Activated CD4-positive, alpha-beta T cell treated with anti-CD3 and anti-CD28 coated beads, Interleukin-2, Interleukin-6, amounts not matched to agents 100 ng/mL and 50 ng/mL, durations not matched to agents 16 hours and 8 hours (primary cell): ENCODE measurements around the gene DEK.
"Not testable (repeated sequence)": the region's sequence is repeated elsewhere in the genome, so short reads cannot be mapped to it uniquely, and the experiment has no call there.

Source experiments
- DNase-seq: peaks from one replicate; pipeline ENCODE4 v3.0.0-alpha.2; 2020

DEK gene

DNA sequence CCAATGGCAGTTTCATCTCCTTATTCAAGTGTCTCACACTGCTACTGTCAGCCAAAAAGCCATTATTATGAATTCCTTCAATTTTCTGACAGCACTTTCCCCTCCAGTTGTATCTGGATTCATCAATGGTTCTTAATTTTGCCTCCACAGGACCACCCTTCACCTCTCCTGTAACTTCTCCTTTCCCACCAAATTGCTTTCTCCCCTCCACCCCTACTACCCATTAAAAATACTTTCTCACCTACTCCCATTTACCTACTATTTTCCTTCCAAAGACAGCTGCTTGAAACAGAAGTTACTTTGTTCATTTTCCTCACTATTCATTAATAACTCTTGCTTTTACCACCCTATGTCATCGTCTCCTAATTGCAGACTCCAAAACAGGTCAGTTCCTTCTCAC lies 29.8 kb downstream of the DEK start:
- no peak for DNase-seq

DNA sequence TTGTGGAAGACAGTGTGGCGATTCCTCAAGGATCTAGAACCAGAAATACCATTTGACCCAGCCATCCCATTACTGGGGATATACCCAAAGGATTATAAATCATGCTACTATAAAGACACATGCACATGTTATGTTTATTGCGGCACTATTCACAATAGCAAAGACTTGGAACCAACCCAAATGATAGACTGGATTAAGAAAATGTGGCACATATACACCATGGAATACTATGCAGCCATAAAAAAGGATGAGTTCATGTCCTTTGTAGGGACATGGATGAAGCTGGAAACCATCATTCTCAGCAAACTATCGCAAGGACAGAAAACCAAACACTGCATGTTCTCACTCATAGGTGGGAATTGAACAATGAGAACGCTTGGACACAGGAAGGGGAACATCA lies 30.6 kb downstream of the DEK start:
- DNase-seq, result not testable (repeated sequence)

DNA sequence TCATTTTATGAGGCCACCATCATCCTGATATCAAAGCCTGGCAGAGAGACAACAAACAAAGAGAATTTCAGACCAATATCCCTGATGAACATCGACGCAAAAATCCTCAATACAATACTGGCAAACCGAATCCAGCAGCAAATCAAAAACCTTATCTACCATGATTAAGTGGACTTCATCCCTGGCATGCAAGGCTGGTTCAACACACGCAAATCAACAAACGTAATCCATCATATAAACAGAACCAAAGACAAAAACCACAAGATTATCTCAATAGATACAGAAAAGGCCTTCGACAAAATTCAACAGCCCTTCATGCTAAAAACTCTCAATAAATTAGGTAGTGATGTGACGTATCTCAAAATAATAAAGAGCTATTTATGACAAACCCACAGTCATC lies 32.5 kb downstream of the DEK start:
- DNase-seq, result not testable (repeated sequence)

DNA sequence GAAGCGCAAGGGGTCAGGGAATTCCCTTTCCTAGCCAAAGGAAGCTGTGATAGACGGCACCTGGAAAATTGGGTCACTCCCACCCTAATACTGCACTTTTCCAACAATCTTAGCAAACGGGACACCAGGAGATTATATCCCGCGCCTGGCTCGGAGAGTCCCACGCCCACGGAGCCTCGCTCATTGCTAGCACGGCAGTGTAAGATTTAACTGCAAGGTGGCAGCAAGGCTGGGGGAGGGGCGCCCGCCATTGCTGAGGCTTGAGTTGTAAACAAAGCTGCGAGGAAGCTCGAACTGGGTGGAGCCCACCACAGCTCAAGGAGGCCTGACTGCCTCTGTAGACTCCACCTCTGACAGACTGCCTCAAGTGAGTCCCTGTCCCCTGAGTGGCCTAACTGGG lies 35.7 kb downstream of the DEK start:
- not testable (repeated sequence) for DNase-seq

DNA sequence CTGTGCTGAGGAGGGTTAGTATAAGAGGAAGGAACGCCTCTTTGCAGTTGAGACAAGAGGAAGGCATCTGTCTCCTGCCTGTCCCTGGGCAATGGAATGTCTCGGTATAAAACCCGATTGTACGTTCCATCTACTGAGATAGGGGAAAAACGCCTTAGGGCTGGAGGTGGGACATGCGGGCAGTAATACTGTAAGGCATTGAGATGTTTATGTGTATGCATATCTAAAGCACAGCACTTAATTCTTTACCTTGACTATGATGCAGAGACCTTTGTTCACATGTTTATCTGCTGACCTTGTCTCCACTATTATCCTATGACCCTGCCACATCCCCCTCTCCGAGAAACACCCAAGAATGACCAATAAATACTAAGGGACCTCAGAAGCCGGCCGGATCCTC lies 37.2 kb downstream of the DEK start:
- not testable (repeated sequence) for DNase-seq

DNA sequence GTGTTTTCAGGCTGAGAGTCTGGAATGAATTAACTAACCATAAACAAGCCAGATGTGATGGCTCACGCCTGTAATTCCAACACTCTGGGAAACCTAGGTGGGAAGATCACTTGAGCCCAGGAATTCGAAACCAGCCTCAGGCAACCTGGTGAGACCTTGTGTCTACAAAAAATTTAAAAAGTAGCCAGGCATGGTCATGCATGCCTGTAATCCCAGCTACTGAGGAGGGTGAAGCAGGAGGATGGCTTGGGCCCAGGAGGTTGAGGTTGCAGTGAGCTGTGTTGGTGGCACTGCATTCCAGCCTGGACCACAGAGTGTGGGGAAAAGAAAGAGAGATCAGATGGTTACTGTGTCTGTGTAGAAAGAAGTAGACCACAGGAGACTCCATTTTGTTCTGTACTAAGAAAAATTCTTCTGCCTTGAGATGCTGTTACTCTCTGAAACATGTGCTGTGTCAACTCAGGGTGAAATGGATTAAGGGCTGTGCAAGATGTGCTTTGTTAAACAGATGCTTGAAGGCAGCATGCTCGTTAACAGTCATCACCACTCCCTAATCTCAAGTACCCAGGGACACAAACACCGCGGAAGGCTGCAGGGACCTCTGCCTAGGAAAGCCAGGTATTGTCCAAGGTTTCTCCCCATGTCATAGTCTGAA lies 37.8 kb downstream of the DEK start:
- DNase-seq, result not testable (repeated sequence)

DNA sequence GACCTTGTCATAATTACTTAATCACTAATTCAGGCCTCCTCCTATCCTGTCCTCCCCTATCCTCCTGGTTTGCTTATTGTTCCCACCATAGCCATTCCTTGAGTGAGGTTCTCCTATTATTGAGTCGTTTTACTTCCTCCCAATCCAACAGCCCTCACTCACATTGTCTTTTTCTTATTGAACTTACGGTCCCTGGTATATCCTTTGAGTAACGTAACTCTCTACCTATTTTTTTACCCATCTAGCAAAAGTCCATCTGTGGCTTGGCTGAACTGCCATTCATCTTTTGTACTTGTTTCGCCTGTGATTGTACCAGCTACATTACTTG lies 43.1 kb downstream of the DEK start:
- DNase-seq, result no peak

DNA sequence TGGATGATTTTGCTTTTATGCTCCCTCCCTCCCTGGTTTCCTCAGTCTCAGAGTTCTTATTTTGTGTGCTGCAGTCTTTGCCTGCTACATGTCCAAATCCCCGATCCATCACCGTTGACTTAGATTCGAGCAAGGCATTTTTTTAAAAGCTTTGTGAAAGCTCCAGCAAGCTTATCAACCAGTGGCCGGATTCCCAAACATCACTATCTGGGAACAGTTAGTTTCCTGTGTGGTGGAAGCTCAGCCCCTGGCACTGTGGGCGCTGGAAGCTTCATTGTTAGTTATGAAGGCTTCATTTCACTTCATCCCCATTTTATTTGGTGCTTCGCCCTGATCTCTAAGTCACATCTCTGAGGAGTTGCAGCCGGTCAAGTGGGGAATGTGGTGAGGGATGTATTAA lies 44.7 kb downstream of the DEK start:
- DNase-seq, result no peak

DNA sequence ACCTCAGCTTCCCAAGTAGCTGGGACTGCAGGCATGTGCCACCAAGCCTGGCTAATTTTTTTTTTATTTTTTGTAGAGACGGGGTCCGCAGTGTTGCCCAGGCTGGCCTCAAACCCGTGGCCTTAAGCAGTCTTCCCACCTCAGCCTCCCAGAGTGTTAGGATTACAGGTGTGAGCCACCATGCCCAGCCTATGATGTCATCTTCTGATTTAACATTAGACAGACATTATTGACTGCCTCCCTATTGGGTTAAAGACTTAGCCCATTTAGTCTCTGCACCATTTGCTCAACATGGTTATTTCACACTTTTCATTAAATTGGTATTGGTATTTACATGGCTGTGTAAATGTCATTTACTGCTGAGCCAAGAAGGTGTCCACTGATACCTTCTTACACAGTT lies 46.1 kb downstream of the DEK start:
- DNase-seq, result no peak

DNA sequence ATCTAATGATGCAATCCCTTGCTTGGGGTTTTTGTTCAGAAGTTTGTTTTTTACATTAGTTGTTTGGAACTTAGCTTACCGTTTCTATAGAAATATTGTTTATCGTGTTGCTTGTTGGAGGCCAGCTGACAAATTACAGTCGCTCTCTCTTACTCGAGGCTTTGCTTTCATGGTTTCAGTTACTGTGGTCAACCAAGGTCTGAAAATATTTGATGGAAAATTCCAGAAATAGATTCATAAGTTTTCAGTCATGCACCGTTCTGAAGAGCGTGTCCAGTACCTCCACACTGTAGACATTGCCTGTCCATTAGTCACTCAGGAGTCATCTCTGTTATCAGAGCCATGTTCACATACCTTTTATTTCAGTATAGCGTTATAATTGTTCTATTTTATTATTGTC lies 47.9 kb downstream of the DEK start:
- no peak for DNase-seq

DNA sequence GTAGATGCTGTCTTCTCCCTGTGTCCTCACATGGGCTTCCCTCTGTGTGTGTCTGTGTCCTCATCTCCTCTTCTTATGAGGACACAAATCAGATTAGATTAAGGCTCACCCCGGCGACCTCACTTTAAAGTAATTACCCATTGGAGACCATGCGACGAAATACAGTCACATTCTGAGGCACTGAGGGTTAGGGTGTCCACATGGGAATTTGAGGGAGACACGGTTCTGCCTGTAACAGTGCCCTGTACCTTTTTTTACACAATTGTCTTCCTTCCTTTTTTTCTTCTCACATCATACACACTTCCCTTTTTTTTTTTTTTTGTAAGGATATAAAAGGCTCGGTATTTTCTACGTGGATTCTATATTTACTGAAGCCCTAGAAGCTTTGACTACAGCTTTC lies 48.9 kb downstream of the DEK start:
- no peak for DNase-seq

DNA sequence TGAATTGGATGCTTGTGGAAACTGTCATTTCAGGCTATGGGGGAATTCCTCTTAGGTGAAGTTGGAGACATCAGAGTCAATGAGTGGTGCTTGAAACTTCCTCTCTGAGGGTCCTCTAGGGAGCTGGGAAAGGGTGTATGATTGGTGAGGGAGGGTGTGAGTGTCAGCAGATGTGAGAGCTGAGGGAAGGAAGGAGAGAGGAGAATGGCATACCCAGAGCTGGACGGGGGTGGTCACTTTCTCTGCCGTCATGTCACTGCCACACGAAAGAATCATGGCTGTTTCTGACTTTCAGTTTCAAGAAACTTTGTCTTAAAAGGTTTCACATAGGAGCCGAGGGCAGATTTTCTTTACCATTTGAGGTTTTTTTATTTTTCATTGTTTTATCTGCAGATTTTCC lies 50.3 kb downstream of the DEK start:
- no peak for DNase-seq

DNA sequence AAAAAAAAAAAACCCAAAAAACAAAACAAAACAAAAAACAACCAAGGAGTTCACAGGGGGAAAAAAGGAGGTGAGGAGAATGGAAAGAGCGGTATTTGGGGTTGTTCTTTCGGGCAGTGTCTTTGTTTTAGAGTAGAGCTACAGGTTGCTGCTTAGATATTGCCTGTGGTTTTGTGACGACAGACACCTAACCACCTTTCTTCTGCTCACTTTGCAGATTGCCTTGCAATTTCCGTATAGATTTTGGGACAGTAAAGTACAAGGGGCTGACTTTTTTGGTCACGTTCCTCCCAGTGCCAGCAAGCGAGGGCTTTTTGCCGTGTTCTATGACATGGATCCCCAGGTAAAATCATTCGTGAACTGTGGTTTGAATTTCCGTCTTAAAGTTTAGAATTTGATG lies 50.9 kb downstream of the DEK start:
- DNase-seq, result no peak

DNA sequence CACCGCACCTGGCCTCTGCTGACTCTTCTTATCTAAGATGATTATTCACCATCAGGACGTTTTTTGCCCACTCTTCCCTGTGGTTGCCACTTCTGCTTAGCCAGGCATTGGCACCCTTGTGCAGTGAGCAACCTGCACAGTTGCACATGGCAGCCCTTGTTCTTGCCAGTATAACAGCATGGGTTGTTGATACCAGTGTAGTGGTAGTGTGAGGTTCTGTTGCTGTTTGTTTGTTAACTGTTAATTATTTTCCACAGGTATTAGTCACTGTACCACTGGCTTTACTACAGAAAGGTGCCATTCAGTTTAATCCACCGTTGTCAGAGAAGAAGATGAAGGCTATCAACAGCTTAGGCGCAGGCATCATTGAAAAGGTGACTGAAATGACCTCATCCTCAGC lies 52.1 kb downstream of the DEK start:
- no peak for DNase-seq

DNA sequence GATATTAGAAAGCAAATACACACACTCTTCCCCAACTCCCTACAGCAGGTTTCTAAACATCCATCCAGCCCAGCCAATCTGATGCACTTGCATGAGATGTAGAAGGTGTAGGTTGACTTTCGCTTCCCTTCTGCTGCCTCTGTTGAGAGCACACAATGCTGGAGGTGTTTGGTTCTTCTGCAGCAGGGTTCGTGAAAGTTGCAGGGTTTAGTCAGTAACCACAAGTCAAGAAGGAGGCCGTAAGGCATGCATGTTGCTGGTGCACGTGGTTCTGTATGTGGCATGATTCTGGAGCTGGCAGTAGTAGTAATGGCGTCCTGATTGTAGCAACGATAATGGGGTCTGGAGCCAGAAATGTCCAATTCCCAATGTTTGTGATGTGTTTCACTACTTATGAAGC lies 53.0 kb downstream of the DEK start:
- DNase-seq, result peak; percentile 74

DNA sequence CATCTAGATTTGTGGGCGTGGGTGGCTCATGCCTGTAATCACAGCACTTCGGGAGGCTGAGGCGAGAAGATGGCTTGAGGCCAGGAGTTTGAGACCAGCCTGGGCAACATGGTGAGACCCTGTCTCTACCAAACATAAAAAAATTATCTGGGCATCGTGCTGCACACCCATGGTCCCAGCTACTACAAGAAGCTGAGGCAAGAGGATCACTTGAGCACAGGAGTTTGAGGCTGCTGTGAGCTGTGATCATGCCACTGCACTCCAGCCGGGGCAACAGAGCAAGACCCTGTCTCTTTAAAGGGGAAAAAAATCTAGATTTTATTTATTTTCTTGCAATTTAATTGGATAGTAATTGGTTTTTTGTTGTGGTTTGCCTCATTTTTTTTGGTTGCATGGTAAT lies 53.6 kb downstream of the DEK start:
- DNase-seq, result no peak

DNA sequence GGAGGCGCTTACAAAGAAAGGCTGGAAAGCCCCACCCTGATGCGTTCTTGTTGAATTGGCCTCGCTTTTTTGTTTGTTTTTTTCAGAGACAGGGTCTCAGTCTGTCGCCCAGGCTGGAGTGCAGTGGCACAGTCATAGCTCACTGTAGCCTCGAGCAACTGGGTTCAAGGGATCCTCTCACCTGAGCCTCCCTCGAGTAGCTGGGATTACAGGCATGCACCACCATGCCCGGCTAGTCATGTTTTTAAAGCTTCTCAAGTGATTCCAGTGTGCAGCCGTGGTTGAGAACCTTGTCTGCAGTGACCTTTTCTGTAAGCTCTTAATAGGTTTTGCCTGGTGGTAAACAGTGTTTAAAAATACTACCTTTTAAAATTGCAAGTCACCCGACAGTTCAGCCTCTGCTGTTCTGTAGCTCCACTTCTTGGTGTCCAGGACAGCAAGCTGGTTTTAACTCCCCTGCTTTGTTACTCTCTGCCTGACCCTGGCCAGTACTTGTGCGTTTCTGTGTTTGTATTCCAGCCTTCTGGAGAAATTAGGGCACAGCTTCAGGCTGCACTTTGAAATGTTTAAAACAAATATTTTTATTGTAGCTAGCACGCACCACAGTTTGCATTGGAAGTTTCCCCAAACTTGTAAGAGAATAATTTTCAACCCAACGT lies 54.7 kb downstream of the DEK start:
- no peak for DNase-seq

DNA sequence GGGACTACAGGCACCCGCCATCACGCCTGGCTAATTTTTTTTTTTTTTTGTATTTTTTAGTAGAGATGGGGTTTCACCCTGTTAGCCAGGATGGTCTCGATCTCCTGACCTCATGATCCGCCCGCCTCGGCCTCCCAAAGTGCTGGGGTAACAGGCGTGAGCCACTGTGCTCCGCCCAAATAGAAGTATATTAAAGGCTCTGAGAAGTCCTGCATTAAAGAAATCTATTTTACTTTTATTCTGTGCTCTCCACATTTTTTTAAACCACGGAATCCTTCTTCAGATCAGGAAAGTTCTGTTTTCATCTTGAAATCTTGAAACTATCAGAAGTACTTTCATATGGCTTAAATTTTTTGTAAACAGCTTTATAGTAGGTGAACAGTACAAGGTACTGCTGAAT lies 55.6 kb downstream of the DEK start:
- not testable (repeated sequence) for DNase-seq

DNA sequence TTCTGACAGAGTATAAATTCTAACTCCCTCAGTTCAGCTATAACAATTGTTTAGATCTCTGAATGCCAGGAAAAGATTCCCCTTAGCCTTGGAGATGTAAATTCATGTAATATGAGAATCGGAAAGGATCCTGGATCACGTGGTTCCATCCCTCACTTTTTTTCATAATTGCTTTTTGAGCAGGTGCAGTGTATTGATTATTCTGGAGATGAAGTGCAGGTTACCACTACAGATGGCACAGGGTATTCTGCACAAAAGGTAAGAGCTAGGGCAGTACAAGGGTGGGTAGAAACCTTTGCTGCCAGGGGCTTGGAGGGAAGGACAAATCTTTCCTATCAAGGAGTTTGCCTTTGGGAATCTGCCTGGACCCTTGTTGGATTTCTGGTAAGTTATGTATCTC lies 56.4 kb downstream of the DEK start:
- DNase-seq, result no peak

DNA sequence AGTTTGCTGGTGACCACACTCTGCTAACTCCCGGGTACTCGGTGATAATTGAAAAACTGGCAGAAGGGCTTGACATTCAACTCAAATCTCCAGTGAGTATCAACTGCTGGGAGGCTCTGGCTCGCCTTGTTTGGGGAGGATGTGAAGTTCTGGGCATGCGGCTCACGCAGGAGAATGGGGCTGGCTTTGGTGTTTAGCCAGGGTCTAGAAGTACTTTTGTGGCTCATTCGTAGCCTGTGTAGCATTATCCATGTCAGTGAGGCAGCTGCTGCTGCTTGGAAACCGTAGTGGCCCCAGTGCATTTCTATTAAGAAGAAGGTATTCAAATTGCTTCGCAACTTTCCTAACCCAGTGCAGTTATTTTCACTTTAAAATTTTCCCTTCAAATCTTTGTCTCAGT lies 56.9 kb downstream of the DEK start:
- DNase-seq, result no peak

DNA sequence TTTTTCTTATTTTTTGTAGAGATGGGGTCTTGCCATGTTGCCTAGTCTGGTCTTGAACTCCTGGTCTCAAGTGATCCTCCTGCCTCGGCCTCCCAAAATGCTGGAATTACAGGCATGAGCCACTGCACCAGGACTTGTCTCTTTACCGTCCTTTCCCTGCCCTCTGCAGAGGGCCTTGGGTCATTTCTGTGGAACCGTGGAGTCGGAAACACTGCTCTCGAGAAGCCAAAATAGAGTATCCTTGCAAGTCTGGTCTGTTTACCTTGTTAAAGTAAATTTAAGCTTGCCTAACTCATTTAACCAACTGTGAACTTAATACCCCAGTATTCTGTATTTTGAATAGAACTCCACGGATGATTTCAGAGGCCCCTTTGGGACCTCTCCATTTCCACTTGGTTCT lies 57.7 kb downstream of the DEK start:
- no peak for DNase-seq

DNA sequence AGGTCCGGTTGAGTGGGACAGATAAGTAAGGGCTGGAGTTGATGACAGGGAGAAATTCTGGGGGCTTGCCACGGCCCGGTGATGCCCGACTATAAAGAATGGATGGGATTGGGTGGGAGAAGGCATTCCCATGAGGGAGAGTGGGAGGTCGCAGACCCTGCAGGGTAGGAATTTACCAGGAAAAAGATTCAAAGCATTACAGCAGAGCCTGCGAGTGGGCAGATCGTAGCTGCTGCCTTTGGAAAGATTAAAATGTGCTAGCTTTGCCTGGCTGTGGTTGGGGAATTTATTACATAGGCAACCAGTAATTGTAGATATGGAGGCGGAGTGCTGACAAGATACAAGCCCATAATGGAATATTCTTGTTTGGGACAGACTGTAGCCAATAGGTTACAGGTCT lies 59.6 kb downstream of the DEK start:
- no peak for DNase-seq

DNA sequence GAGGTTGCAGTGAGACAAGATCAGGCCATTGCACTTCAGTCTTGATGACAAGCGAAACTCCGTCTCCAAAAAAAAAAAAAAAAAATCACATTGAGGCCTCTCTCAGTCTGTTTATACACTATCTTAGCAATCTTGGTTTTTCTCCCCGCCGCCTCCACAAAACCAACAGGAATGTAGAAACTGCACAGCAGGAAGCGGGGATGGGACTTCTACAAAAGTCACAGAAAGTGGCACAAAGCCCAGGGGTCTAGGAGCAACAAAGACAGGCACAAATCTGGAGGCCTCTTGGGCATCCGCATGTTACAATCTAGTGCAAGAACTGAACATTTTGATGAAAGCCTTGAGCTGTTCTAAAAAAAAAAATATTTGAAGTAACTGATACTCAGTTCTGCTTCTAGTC lies 60.5 kb downstream of the DEK start:
- DNase-seq, result no peak

DNA sequence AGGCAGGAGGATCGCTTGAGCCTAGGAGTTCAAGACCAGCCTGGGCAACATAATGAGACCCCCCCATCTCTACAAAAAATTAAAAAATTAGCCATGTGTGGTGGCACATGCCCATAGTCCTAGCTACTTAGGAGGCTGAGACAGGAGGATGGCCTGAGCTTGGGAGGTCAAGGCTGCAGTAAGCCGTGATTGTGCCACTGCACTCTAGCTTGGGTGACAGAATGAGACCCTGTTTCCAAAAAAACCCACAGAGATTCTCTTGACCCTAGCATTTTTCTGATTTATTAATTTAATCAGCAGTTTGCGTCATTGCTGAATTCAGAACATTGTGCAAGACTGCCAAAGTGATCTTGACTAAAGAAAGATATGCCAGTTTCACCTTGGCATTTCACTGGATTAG lies 72.3 kb downstream of the DEK start:
- DNase-seq, result no peak

DNA sequence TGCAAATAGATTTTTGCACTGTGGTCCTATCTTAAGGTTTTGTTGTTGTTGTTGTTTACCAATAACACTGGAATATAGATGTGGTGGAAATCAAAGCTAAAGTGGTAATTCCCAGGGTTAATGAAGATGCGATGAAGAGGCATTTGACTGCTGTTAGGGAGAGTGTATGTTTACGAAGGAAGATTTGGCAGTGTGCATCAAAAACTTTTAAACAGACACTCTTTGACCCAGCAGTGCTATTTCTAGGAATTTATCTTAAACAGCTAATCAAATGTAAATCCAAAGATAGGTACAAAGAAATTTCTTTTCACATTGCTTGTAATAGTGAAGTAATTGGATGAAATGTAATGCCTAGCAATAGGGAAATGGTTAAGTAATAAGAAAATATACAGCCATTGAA lies 75.1 kb downstream of the DEK start:
- no peak for DNase-seq
